ENCODE results near the gene PTPRN2. TPM values are rescaled to one million over a fixed set of nuclear protein-coding genes. Genes with fewer than 3 reads are reported as not detected.

The PTPRN2 gene
- total and polyA plus RNA-seq, 2 of the 8 experiments (the other 6 are each of a cell fraction or from before 2014, with no cell fraction given), result 2.6 to 4.5 TPM

GRCh38 chr7:157962458-157963306 lies 624.9 kb downstream of the PTPRN2 start (continued):
- TF ChIP-seq, protein P1, sequence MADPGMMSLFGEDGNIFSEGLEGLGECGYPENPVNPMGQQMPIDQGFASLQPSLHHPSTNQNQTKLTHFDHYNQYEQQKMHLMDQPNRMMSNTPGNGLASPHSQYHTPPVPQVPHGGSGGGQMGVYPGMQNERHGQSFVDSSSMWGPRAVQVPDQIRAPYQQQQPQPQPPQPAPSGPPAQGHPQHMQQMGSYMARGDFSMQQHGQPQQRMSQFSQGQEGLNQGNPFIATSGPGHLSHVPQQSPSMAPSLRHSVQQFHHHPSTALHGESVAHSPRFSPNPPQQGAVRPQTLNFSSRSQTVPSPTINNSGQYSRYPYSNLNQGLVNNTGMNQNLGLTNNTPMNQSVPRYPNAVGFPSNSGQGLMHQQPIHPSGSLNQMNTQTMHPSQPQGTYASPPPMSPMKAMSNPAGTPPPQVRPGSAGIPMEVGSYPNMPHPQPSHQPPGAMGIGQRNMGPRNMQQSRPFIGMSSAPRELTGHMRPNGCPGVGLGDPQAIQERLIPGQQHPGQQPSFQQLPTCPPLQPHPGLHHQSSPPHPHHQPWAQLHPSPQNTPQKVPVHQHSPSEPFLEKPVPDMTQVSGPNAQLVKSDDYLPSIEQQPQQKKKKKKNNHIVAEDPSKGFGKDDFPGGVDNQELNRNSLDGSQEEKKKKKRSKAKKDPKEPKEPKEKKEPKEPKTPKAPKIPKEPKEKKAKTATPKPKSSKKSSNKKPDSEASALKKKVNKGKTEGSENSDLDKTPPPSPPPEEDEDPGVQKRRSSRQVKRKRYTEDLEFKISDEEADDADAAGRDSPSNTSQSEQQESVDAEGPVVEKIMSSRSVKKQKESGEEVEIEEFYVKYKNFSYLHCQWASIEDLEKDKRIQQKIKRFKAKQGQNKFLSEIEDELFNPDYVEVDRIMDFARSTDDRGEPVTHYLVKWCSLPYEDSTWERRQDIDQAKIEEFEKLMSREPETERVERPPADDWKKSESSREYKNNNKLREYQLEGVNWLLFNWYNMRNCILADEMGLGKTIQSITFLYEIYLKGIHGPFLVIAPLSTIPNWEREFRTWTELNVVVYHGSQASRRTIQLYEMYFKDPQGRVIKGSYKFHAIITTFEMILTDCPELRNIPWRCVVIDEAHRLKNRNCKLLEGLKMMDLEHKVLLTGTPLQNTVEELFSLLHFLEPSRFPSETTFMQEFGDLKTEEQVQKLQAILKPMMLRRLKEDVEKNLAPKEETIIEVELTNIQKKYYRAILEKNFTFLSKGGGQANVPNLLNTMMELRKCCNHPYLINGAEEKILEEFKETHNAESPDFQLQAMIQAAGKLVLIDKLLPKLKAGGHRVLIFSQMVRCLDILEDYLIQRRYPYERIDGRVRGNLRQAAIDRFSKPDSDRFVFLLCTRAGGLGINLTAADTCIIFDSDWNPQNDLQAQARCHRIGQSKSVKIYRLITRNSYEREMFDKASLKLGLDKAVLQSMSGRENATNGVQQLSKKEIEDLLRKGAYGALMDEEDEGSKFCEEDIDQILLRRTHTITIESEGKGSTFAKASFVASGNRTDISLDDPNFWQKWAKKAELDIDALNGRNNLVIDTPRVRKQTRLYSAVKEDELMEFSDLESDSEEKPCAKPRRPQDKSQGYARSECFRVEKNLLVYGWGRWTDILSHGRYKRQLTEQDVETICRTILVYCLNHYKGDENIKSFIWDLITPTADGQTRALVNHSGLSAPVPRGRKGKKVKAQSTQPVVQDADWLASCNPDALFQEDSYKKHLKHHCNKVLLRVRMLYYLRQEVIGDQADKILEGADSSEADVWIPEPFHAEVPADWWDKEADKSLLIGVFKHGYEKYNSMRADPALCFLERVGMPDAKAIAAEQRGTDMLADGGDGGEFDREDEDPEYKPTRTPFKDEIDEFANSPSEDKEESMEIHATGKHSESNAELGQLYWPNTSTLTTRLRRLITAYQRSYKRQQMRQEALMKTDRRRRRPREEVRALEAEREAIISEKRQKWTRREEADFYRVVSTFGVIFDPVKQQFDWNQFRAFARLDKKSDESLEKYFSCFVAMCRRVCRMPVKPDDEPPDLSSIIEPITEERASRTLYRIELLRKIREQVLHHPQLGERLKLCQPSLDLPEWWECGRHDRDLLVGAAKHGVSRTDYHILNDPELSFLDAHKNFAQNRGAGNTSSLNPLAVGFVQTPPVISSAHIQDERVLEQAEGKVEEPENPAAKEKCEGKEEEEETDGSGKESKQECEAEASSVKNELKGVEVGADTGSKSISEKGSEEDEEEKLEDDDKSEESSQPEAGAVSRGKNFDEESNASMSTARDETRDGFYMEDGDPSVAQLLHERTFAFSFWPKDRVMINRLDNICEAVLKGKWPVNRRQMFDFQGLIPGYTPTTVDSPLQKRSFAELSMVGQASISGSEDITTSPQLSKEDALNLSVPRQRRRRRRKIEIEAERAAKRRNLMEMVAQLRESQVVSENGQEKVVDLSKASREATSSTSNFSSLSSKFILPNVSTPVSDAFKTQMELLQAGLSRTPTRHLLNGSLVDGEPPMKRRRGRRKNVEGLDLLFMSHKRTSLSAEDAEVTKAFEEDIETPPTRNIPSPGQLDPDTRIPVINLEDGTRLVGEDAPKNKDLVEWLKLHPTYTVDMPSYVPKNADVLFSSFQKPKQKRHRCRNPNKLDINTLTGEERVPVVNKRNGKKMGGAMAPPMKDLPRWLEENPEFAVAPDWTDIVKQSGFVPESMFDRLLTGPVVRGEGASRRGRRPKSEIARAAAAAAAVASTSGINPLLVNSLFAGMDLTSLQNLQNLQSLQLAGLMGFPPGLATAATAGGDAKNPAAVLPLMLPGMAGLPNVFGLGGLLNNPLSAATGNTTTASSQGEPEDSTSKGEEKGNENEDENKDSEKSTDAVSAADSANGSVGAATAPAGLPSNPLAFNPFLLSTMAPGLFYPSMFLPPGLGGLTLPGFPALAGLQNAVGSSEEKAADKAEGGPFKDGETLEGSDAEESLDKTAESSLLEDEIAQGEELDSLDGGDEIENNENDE (IDR thresholded peaks at IDR 0.05; ENCODE audit: insufficient replicate concordance, low read length), result no peak
- TF ChIP-seq KDM1A (IDR thresholded peaks at IDR 0.05; ENCODE audit: borderline replicate concordance, low read length), result no peak
- TF ChIP-seq, protein P2, sequence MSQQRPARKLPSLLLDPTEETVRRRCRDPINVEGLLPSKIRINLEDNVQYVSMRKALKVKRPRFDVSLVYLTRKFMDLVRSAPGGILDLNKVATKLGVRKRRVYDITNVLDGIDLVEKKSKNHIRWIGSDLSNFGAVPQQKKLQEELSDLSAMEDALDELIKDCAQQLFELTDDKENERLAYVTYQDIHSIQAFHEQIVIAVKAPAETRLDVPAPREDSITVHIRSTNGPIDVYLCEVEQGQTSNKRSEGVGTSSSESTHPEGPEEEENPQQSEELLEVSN (IDR thresholded peaks at IDR 0.05), result no peak
- no peak for TF ChIP-seq CREB1 (IDR thresholded peaks at IDR 0.05)
- TF ChIP-seq EZH2 (IDR thresholded peaks at IDR 0.05; ENCODE audit: low read depth, low read length, severe bottlenecking), result no peak
- no peak for TF ChIP-seq RBBP5 (IDR thresholded peaks at IDR 0.05; ENCODE audit: borderline replicate concordance, low read depth, low read length)
- no peak for TF ChIP-seq NANOG (IDR thresholded peaks at IDR 0.05; ENCODE audit: insufficient read depth, low read depth, low read length, poor library complexity, severe bottlenecking)

Data from H1 (cell line).